ENCODE results near the gene AHCTF1. TPM values are rescaled to one million over a fixed set of nuclear protein-coding genes. Genes with fewer than 3 reads are reported as not detected.
"Not testable (repeated sequence)": the region's sequence is repeated elsewhere in the genome, so short reads cannot be mapped to it uniquely, and the experiment has no call there.

AHCTF1 gene
- total and polyA plus RNA-seq, 8 donors = 5.9 to 49.0 (median 24.5) TPM

DNA sequence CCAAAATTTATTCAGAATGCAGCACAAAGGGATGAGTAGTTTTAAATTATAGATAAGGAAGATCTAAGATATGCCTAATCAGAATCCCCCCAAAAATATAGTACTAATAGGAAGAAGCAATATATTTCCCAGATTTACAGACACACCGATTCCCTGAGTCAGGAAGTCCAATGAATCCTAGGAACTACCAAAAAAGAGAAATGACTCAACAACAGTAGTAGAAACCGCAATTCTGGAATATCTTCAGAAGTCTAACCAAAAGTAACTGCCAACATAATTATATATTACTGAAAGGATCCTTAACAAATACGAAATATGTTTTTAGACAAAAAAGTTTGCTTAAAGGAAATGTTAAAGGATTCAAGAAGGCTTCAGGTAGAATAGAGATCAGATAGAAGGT is 10.3 kb downstream of the AHCTF1 start:
- Histone ChIP-seq H3K9me3 (no peaks in the 10 kb centered on the region), H3K27ac (no peak overlapping the region), H3K4me1 (peaks cover 7 to 76% (median 40%) of the 10 kb centered on the region in 4 donors), H3K36me3 (peaks cover 0 to 21% (median 12%) of the 10 kb centered on the region in 4 donors), H3K4me3 (no peak overlapping the region), H3K27me3 (no peaks in the 10 kb centered on the region)
- 76 to 89% (median 81%) methylated on average over 3 of the region's 3 CpGs for WGBS, 5 donors
- intact Hi-C loops (cut with DNase I; ENCODE audit: low total_unique reads) = no loop called here
- no peak for TF ChIP-seq POLR2A (IDR thresholded peaks at IDR 0.05)
- TF ChIP-seq, protein P1, sequence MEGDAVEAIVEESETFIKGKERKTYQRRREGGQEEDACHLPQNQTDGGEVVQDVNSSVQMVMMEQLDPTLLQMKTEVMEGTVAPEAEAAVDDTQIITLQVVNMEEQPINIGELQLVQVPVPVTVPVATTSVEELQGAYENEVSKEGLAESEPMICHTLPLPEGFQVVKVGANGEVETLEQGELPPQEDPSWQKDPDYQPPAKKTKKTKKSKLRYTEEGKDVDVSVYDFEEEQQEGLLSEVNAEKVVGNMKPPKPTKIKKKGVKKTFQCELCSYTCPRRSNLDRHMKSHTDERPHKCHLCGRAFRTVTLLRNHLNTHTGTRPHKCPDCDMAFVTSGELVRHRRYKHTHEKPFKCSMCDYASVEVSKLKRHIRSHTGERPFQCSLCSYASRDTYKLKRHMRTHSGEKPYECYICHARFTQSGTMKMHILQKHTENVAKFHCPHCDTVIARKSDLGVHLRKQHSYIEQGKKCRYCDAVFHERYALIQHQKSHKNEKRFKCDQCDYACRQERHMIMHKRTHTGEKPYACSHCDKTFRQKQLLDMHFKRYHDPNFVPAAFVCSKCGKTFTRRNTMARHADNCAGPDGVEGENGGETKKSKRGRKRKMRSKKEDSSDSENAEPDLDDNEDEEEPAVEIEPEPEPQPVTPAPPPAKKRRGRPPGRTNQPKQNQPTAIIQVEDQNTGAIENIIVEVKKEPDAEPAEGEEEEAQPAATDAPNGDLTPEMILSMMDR (IDR thresholded peaks at IDR 0.05) = no peak
- no peak for TF ChIP-seq EP300 (IDR thresholded peaks at IDR 0.05)
- TF ChIP-seq POLR2AphosphoS5 (IDR thresholded peaks at IDR 0.05) = no peak
- DNase-seq = no peak

DNA sequence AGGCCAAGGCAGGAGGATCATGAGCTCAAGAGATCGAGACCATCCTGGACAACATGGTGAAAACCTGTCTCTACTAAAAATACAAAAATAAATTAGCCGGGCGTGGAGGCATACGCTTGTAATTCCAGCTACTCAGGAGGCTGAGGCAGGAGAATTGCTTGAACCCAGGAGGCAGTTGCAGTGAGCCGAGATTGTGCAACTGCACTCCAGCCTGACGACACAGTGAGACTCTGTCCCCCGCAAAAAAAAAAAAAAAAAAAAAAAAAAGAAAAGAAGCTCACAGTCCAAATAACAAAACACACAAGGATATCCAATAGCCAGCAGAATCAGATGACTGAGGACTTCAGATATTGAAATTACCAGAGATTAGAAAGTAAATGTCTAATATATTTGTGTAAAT is 11.8 kb downstream of the AHCTF1 start:
- no peak for DNase-seq
- Histone ChIP-seq H3K9me3 (no peaks in the 10 kb centered on the region), H3K27me3 (no peaks in the 10 kb centered on the region), H3K4me1 (peaks cover 7 to 63% (median 36%) of the 10 kb centered on the region in 4 donors), H3K27ac (no peak overlapping the region), H3K4me3 (no peak overlapping the region), H3K36me3 (peaks cover 5 to 24% (median 19%) of the 10 kb centered on the region in 4 donors)
- intact Hi-C loops (cut with DNase I; ENCODE audit: low total_unique reads) = no loop called here
- TF ChIP-seq, protein P1 (IDR thresholded peaks at IDR 0.05) = no peak
- TF ChIP-seq POLR2A (IDR thresholded peaks at IDR 0.05) = no peak
- no peak for TF ChIP-seq POLR2AphosphoS5 (IDR thresholded peaks at IDR 0.05)
- no peak for TF ChIP-seq EP300 (IDR thresholded peaks at IDR 0.05)
- 94 to 98% (median 94%) methylated on average over 7 of the region's 7 CpGs for WGBS, 5 donors

DNA sequence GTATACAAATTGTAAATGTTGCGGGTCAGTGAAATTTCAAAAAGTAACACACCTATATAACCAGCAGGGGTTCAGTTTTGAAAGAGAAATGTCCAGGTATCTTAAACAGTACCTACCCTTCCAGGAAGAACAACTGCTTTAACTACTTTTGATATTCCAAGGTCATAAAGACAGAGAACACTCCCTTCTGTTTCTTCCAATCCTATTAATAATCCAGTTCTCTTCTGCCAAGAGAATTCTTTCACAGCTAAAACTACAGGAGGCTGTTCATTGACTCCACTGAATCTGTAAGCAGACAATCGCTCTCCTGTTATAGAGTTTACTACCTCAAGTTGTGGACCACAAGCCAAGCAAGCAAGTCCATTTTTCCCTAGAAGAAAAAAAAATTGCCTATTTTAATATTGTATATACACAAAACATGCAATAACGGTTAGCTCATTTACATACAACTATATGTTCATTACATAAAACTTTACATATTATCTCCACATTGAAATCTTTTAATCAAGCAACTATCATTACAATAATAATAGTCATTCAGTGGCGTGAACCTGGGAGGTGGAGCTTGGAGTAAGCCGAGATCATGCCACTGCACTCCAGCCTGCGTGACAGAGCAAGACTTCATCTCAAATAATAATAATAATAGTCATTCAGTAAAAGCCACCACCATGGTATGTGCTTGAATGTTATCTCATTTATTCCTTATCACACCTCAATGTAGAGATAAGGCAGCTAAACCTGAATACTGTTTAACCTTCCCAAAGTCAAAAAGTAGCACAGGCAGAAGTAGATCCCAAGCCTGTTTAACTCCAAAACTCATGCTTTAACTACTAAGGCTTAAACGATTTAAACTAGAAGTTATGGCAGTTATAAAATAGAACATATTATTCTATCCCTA is 15.5 kb downstream of the AHCTF1 start:
- peaks cover 0 to 38% (median 21%) of the 10 kb centered on the region in 4 donors for H3K4me1 ChIP-seq
- H3K27me3 ChIP-seq; H3K9me3 ChIP-seq; intact Hi-C loops (cut with DNase I; ENCODE audit: low total_unique reads); H3K4me3 ChIP-seq: not testable (repeated sequence)
- H3K36me3 ChIP-seq = peaks cover 23 to 55% (median 51%) of the 10 kb centered on the region in 4 donors
- H3K27ac ChIP-seq = peak overlapping the region in 2 of 5 donors; percentile 23 to 45
- 50 to 68% (median 65%) methylated on average over 7 of the region's 7 CpGs for WGBS, 5 donors
- DNase-seq = peak in 1 of 2 donors; percentile 18

DNA sequence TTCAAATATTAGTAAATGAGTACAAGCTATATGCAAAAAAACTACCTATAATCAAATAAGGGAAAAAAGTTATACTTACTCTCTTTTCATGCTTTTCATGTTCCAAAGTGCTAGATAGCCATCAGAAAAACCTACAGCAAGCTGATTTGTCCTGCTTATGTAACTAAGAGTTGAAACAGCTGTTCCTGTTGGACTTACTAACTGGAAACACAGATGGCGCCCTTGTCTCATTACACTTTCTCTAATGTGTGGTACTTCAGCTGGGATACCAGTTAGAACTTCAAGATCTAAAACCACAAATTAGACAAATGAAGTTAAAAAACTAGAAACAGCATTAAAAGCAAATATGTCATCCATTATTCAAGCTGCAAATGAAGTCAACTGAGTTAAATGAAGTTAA is 24.3 kb downstream of the AHCTF1 start:
- no peaks in the 10 kb centered on the region for H3K9me3 ChIP-seq
- H3K4me3 ChIP-seq = no peak overlapping the region
- peak in 1 of 2 donors; percentile 79 for DNase-seq
- no peak overlapping the region for H3K27ac ChIP-seq
- intact Hi-C loops (cut with DNase I; ENCODE audit: low total_unique reads) = loop anchor here (10.0 kb wide), 1 partner anchor 57 kb away; no protein-coding TSS in a partner anchor
- H3K27me3 ChIP-seq = no peaks in the 10 kb centered on the region
- peaks cover 0 to 9% (median 2%) of the 10 kb centered on the region in 4 donors for H3K4me1 ChIP-seq
- TF ChIP-seq, protein P1 (IDR thresholded peaks at IDR 0.05) = peak in 4 of 7 experiments; percentile 15 to 50 (median 28)
- TF ChIP-seq EP300 (IDR thresholded peaks at IDR 0.05) = no peak
- peaks cover 39 to 95% (median 84%) of the 10 kb centered on the region in 4 donors for H3K36me3 ChIP-seq
- 50 to 81% (median 70%) methylated on average over 1 of the region's 1 CpG for WGBS, 5 donors
